ENCODE data around the gene LRRC51. TPM values are rescaled to one million over a fixed set of nuclear protein-coding genes. Genes with fewer than 3 reads are reported as not detected.

LRRC51 gene
- total RNA-seq, 1 donor from 2014 or later: 3.7 TPM

GRCh38 chr11:72040491-72041363, 39.9 kb upstream of the LRRC51 start:
- DNase-seq (ENCODE audit: low read depth): peak; percentile 72
- peak overlapping the region; percentile 77 for H3K4me3 ChIP-seq (ENCODE audit: low read depth, low read length)
- TF ChIP-seq CTCF (conservative IDR thresholded peaks at IDR 0.05; ENCODE audit: low read depth, low read length): no peak

DNA sequence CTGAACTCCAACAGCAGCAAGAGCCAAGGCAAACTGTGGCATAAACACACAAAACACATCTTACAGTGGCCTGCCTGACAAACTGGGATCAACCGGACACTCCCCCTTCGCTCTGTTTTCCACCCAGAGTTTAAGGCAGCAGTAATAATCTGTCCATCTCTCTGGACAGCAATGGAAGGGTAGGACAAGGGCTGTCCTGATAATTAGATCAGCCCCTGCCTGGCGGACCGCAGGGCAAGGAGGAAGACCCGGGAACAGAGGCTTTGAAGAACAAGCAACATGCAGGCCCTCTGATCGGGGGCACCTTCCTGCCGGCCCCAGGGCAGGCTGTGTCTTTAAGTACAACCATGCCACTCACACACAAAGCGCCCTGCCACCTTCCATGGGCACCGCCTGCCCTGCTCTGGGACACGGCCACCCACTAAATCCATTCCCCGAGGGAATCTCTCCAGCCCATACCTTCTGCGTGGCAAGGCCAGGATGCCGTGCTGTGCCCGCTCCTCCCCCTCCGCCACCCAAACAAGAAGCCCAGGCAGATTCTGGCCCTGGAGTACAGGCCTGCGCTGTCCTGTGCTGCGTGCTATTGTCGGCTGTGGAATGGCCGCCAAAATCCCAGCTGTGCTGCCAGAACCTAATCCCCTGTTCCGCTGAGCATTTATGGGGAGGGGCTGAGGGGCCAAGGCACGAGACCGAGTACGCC, 39.1 kb upstream of the LRRC51 start:
- H3K4me3 ChIP-seq (ENCODE audit: low read depth, low read length): peak overlapping the region; percentile 77
- TF ChIP-seq CTCF (conservative IDR thresholded peaks at IDR 0.05; ENCODE audit: low read depth, low read length): no peak
- peak; percentile 15 for DNase-seq (ENCODE audit: low read depth)

GRCh38 chr11:72042064-72042745, 38.4 kb upstream of the LRRC51 start:
- DNase-seq (ENCODE audit: low read depth): no peak
- H3K4me3 ChIP-seq (ENCODE audit: low read depth, low read length): peak overlapping the region; percentile 77
- no peak for TF ChIP-seq CTCF (conservative IDR thresholded peaks at IDR 0.05; ENCODE audit: low read depth, low read length)

GRCh38 chr11:72045849-72046248, 34.8 kb upstream of the LRRC51 start:
- H3K4me3 ChIP-seq (ENCODE audit: low read depth, low read length): no peak overlapping the region
- DNase-seq (ENCODE audit: low read depth): no peak
- no peak for TF ChIP-seq CTCF (conservative IDR thresholded peaks at IDR 0.05; ENCODE audit: low read depth, low read length)

DNA sequence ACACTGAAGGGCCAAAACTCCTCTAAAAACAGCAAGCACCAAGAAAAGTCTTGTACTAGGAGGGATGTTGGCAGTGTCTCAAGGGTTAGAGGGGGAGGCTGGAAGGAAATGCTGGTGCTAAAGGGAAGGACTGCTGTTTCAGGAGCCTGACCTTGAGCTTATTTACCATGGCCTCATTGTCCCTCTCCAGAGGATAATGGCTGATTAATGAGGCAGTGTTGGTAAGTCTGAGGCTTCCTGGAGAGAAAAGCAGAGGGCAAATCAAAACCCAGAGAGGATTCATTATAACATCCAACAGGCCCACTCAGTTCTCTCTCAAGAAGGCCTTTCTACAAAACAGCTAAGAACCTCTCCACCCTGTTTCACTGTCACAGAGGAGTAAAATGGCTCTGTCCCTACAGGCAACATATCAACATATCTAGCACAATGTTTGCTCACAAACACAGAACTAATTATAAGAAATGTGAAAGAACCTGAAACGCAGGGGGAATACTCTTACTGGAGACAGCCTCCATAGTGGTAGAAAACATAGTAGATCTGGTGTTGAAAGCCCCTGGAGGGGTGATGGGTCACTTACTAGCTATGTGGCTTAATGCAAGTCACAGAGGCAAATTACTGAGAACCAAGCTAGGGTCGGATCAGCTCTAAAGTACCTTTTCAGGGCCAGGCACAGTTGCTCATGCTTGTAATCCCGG, 31.7 kb upstream of the LRRC51 start:
- no peak for DNase-seq (ENCODE audit: low read depth)
- no peak for TF ChIP-seq CTCF (conservative IDR thresholded peaks at IDR 0.05; ENCODE audit: low read depth, low read length)
- no peak overlapping the region for H3K4me3 ChIP-seq (ENCODE audit: low read depth, low read length)

DNA sequence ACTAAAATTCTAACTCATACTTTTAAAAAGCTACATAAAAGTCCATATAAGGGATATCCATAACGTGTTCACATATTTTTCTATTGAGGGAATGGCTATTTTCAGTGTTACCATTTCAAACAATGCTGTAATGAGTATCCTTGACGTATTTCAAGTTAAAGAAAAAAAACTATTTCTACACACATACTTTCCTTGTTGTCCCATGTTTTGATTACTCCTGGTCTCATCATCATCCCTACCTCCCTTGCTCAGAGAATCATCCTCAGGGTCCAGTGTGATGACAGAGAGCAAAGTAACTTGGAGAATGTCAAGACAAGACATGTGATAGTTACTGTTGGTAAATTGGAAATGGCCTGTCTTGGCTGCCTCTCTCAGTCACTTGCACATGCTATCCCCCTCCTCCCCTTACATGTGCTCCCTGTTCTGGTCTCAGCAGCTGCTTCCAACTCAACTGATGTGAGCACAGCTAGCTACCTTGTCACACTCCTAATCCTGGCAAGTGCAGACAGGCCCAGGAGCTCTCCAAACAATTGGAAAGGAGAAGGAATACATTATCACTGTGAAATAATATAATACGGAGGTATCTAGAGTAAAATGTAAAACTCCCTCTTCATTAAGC, 22.1 kb upstream of the LRRC51 start:
- no peak for TF ChIP-seq CTCF (conservative IDR thresholded peaks at IDR 0.05; ENCODE audit: low read depth, low read length)
- no peak overlapping the region for H3K4me3 ChIP-seq (ENCODE audit: low read depth, low read length)
- DNase-seq (ENCODE audit: low read depth): no peak
